WTC11 (cell line): Measurements from ENCODE around the gene CTNNA3. TPM values are rescaled to one million over a fixed set of nuclear protein-coding genes. Genes with fewer than 3 reads are reported as not detected.

Experiments
- ATAC-seq: fragments of 200-7000 bp; cut with Tn5 transposase; 2 replicates; pipeline ENCODE4 v1.10.0; 2021; ENCODE audit warnings: mild to moderate bottlenecking, moderate library complexity
- CTCF ChIA-PET: fragments of 300-600 bp; sonication (Branson Sonifier 250); formaldehyde crosslinking; loops from one replicate; lab custom pipeline; 2021; ENCODE audit warnings: antibody characterized with exemption; lab: Charles Lee
- POLR2A ChIA-PET: fragments of 350-600 bp; sonication (Branson Sonifier 250); formaldehyde crosslinking; loops from one replicate; lab custom pipeline; 2021; ENCODE audit warnings: antibody characterized with exemption; lab: Charles Lee
- DNase-seq: peaks from one replicate; pipeline ENCODE4 v3.0.0; 2021; ENCODE audit warnings: low spot score
- H3K27ac Mint-ChIP-seq: 2 replicates; pipeline ENCODE4 v1.8.0; 2021; ENCODE audit warnings: mixed read lengths
- H3K27me3 Mint-ChIP-seq: 2 replicates; pipeline ENCODE4 v1.8.0; 2021; ENCODE audit warnings: low read depth, mild to moderate bottlenecking, moderate library complexity, mixed read lengths
- H3K36me3 Mint-ChIP-seq: 2 replicates; pipeline ENCODE4 v1.8.0; 2021; ENCODE audit warnings: mixed read lengths
- H3K4me1 Mint-ChIP-seq: 2 replicates; pipeline ENCODE4 v1.8.0; 2022; ENCODE audit warnings: mixed read lengths
- H3K4me3 Mint-ChIP-seq: 2 replicates; pipeline ENCODE4 v1.8.0; 2021; ENCODE audit warnings: mild to moderate bottlenecking, moderate library complexity, mixed read lengths
- H3K9me3 Mint-ChIP-seq: 2 replicates; pipeline ENCODE4 v1.8.0; 2021; ENCODE audit warnings: mixed read lengths
- AFF4 ChIP-seq: sonication (generic); formaldehyde crosslinking; IDR thresholded peaks from 2 replicates; pipeline ENCODE4 v1.8.1; 2023; ENCODE audit warnings: mild to moderate bottlenecking, missing genetic modification reagents, borderline replicate concordance
- ATF3 ChIP-seq: sonication (generic); formaldehyde crosslinking; conservative IDR thresholded peaks from 2 replicates; pipeline ENCODE4 v1.8.1; 2022; ENCODE audit warnings: mild to moderate bottlenecking, missing genetic modification reagents
- ATF6 ChIP-seq: sonication (generic); formaldehyde crosslinking; IDR thresholded peaks from 2 replicates; pipeline ENCODE4 v1.8.1; 2023; ENCODE audit warnings: mild to moderate bottlenecking, missing genetic modification reagents
- CREM ChIP-seq: sonication (generic); formaldehyde crosslinking; IDR thresholded peaks from 2 replicates; pipeline ENCODE4 v1.8.1; 2022; ENCODE audit warnings: mild to moderate bottlenecking, missing genetic modification reagents, moderate library complexity
- CTCF ChIP-seq: fragments of 200-600 bp; IDR thresholded peaks from 2 replicates; pipeline ENCODE4 v1.8.0; 2022; ENCODE audit warnings: antibody characterized with exemption
- E2F4 ChIP-seq: sonication (generic); formaldehyde crosslinking; IDR thresholded peaks from 2 replicates; pipeline ENCODE4 v1.8.1; 2022; ENCODE audit warnings: low read depth, mild to moderate bottlenecking, moderate library complexity, missing genetic modification reagents, borderline replicate concordance
- ESRRA ChIP-seq: sonication (generic); formaldehyde crosslinking; IDR thresholded peaks from 2 replicates; pipeline ENCODE4 v1.8.1; 2022; ENCODE audit warnings: mild to moderate bottlenecking, missing genetic modification reagents, borderline replicate concordance
- MXD4 ChIP-seq: fragments of 250-450 bp; sonication (Bioruptor Pico); IDR thresholded peaks from 2 replicates; pipeline ENCODE4 v1.8.0; 2021; ENCODE audit warnings: mild to moderate bottlenecking, moderate library complexity, borderline replicate concordance
- NFE2L1 ChIP-seq: sonication (generic); formaldehyde crosslinking; IDR thresholded peaks from 2 replicates; pipeline ENCODE4 v1.8.1; 2023; ENCODE audit warnings: missing genetic modification reagents
- OVOL2 ChIP-seq: fragments of 250-450 bp; sonication (Bioruptor Pico); IDR thresholded peaks from 2 replicates; pipeline ENCODE4 v1.9.0; 2021; ENCODE audit warnings: mild to moderate bottlenecking, borderline replicate concordance
- PRRX2 ChIP-seq: fragments of 250-450 bp; sonication (Bioruptor Pico); IDR thresholded peaks from 2 replicates; pipeline ENCODE4 v1.8.0; 2021; ENCODE audit warnings: mild to moderate bottlenecking
- SMAD3 ChIP-seq: sonication (generic); formaldehyde crosslinking; IDR thresholded peaks from 2 replicates; pipeline ENCODE4 v1.8.0; 2022; ENCODE audit warnings: missing genetic modification reagents, mild to moderate bottlenecking, borderline replicate concordance
- TEAD1 ChIP-seq: sonication (generic); formaldehyde crosslinking; IDR thresholded peaks from 2 replicates; pipeline ENCODE4 v1.8.0; 2022; ENCODE audit warnings: mild to moderate bottlenecking, missing genetic modification reagents
- USF2 ChIP-seq: sonication (generic); formaldehyde crosslinking; IDR thresholded peaks from 2 replicates; pipeline ENCODE4 v1.8.1; 2023; ENCODE audit warnings: mild to moderate bottlenecking, missing genetic modification reagents, moderate library complexity
- ZNF423 ChIP-seq: fragments of 250-450 bp; sonication (Bioruptor Pico); IDR thresholded peaks from 2 replicates; pipeline ENCODE4 v2.1.2; 2022; ENCODE audit warnings: mild to moderate bottlenecking, moderate library complexity
- ZNF425 ChIP-seq: fragments of 250-450 bp; sonication (Bioruptor Pico); conservative IDR thresholded peaks from 2 replicates; pipeline ENCODE4 v1.9.0; 2021; ENCODE audit warnings: mild to moderate bottlenecking
- total RNA-seq: library from RNA; stranded (reverse); gene quantifications from 3 replicates; pipeline ENCODE4 v1.2.3, GENCODE V29; 2021

The CTNNA3 gene
- total RNA-seq, 1 experiment from 2014 or later = 6.1 TPM

GRCh38 chr10:66405566-66405965, 1290.4 kb downstream of the CTNNA3 start:
- peaks cover 6% of the 10 kb centered on the region for H3K4me1 Mint-ChIP-seq
- no peak overlapping the region for H3K4me3 Mint-ChIP-seq
- no peaks in the 10 kb centered on the region; the same call in 1 of the 2 replicates for H3K27me3 Mint-ChIP-seq
- peaks cover 14% of the 10 kb centered on the region for H3K9me3 Mint-ChIP-seq
- ChIA-PET POLR2A (no interaction called here), CTCF (no interaction called here)
- ATAC-seq (no peak), DNase-seq (no peak)
- no peaks in the 10 kb centered on the region for H3K36me3 Mint-ChIP-seq
- H3K27ac Mint-ChIP-seq = no peak overlapping the region
- TF ChIP-seq ATF6 (CRISPR knock-in tag) (no peak), TEAD1 (CRISPR knock-in tag) (no peak), PRRX2 (CRISPR knock-in tag) (no peak), MXD4 (CRISPR knock-in tag) (no peak), CREM (CRISPR knock-in tag) (no peak), NFE2L1 (CRISPR knock-in tag) (no peak), CTCF (no peak), ZNF425 (CRISPR knock-in tag) (no peak), ATF3 (CRISPR knock-in tag) (no peak), ZNF423 (CRISPR knock-in tag) (no peak)

- ATAC-seq = no peak
- Mint-ChIP-seq H3K27me3 (no peaks in the 10 kb centered on the region), H3K4me1 (peaks cover 14% of the 10 kb centered on the region), H3K27ac (no peak overlapping the region), H3K9me3 (peaks cover 9% of the 10 kb centered on the region), H3K4me3 (no peak overlapping the region), H3K36me3 (no peaks in the 10 kb centered on the region)
- TF ChIP-seq AFF4 (no peak), USF2 (CRISPR knock-in tag) (no peak), OVOL2 (CRISPR knock-in tag) (no peak), SMAD3 (no peak), ESRRA (CRISPR knock-in tag) (no peak), E2F4 (CRISPR knock-in tag) (no peak)
- ChIA-PET CTCF (no interaction called here), POLR2A (no interaction called here)
- no peak for DNase-seq
Measured at GRCh38 chr10:66398669-66399068, 1297.3 kb downstream of the CTNNA3 start.
